DND-41 (cell line): ENCODE measurements around the gene CELSR1.

Experiments used
- ATAC-seq: fragments of 200-7000 bp; cut with Tn5 transposase; 3 replicates; pipeline ENCODE4 v1.9.1; 2021; ENCODE audit warnings: low read depth; ENCODE audit not compliant: insufficient read depth
- DNase-seq: peaks from one replicate; pipeline ENCODE4 v3.0.0-alpha.2; 2020
- H2AFZ ChIP-seq: 2 replicates; pipeline ENCODE4 v1.6.0; 2012; ENCODE audit warnings: low read depth, low read length
- H3K27ac ChIP-seq: 2 replicates; pipeline ENCODE4 v1.5.1; 2012; ENCODE audit warnings: low read length, inconsistent platforms
- H3K27me3 ChIP-seq: fragments of 200-600 bp; sonication (generic); 2 replicates; pipeline ENCODE4 v1.6.0; 2012; ENCODE audit warnings: low read length, mild to moderate bottlenecking, inconsistent platforms; ENCODE audit not compliant: insufficient read depth, poor library complexity
- H3K36me3 ChIP-seq: 2 replicates; pipeline ENCODE4 v1.5.1; 2012; ENCODE audit warnings: low read length, inconsistent platforms; ENCODE audit not compliant: insufficient read depth
- H3K4me1 ChIP-seq: 2 replicates; pipeline ENCODE4 v1.5.1; 2012; ENCODE audit warnings: mild to moderate bottlenecking, low read length; ENCODE audit not compliant: insufficient read depth
- H3K4me2 ChIP-seq: 2 replicates; pipeline ENCODE4 v1.6.0; 2012; ENCODE audit warnings: mild to moderate bottlenecking, moderate library complexity, low read length, inconsistent platforms; ENCODE audit not compliant: insufficient read depth
- H3K4me3 ChIP-seq, 2 experiments: fragments of 200-600 bp in 1 of 2; shearing (Covaris generic) in 1 of 2; 2 replicates each; pipeline ENCODE4 v1.5.1; 2012 to 2016; ENCODE audit warnings: inconsistent platforms in 2 of 2, low read length in 2 of 2, mild to moderate bottlenecking in 2 of 2, low read depth in 1 of 2, moderate library complexity in 1 of 2
- H3K79me2 ChIP-seq: 2 replicates; pipeline ENCODE4 v1.6.0; 2012; ENCODE audit warnings: low read length, inconsistent platforms; ENCODE audit not compliant: insufficient read depth
- H3K9ac ChIP-seq: 2 replicates; pipeline ENCODE4 v1.6.0; 2012; ENCODE audit warnings: low read depth, mild to moderate bottlenecking, inconsistent platforms, low read length, moderate library complexity
- H3K9me3 ChIP-seq: 2 replicates; pipeline ENCODE4 v1.5.1; 2012; ENCODE audit warnings: low read length, moderate library complexity, mild to moderate bottlenecking, inconsistent platforms; ENCODE audit not compliant: insufficient read depth, severe bottlenecking
- H4K20me1 ChIP-seq: 2 replicates; pipeline ENCODE4 v1.6.0; 2012; ENCODE audit warnings: low read length; ENCODE audit not compliant: insufficient read depth
- CTCF ChIP-seq: IDR thresholded peaks from 2 replicates; pipeline ENCODE4 v1.5.1; 2012; ENCODE audit warnings: borderline replicate concordance, low read length, moderate library complexity, mild to moderate bottlenecking; ENCODE audit not compliant: poor library complexity, severe bottlenecking; ENCODE audit errors: extremely low read depth
- EZH2 ChIP-seq: IDR thresholded peaks from 3 replicates; pipeline ENCODE4 v1.6.1; 2012; ENCODE audit warnings: borderline replicate concordance, low read depth, mild to moderate bottlenecking, moderate library complexity, low read length, inconsistent platforms; ENCODE audit not compliant: severe bottlenecking

CELSR1 gene

GRCh38 chr22:46509416-46510089, 27.9 kb downstream of the CELSR1 start:
- DNase-seq (no peak), ATAC-seq (no peak)
- Histone ChIP-seq H3K27me3 (no peaks in the 10 kb centered on the region), H3K4me1 (no peaks in the 10 kb centered on the region), H3K4me3 (no peak overlapping the region), H3K79me2 (no peaks in the 10 kb centered on the region), H3K36me3 (no peaks in the 10 kb centered on the region), H4K20me1 (no peaks in the 10 kb centered on the region), H3K4me2 (no peak overlapping the region), H3K27ac (no peak overlapping the region), H3K9ac (no peak overlapping the region), H2AFZ (no peak overlapping the region), H3K9me3 (no peaks in the 10 kb centered on the region)
- TF ChIP-seq CTCF (no peak), EZH2 (no peak)

- Histone ChIP-seq H3K4me1 (no peaks in the 10 kb centered on the region), H3K9me3 (no peaks in the 10 kb centered on the region), H3K9ac (no peak overlapping the region), H3K27me3 (no peaks in the 10 kb centered on the region), H2AFZ (no peak overlapping the region), H3K27ac (no peak overlapping the region), H4K20me1 (no peaks in the 10 kb centered on the region), H3K4me3 (no peak overlapping the region), H3K4me2 (no peak overlapping the region), H3K79me2 (no peaks in the 10 kb centered on the region), H3K36me3 (no peaks in the 10 kb centered on the region)
- ATAC-seq (no peak), DNase-seq (no peak)
- TF ChIP-seq CTCF (no peak), EZH2 (no peak)
Observed at GRCh38 chr22:46508491-46508999, 28.9 kb downstream of the CELSR1 start.

GRCh38 chr22:46507451-46508425, 29.7 kb downstream of the CELSR1 start:
- Histone ChIP-seq H2AFZ (no peak overlapping the region), H3K79me2 (no peaks in the 10 kb centered on the region), H3K4me3 (no peak overlapping the region), H3K27ac (no peak overlapping the region), H3K4me1 (no peaks in the 10 kb centered on the region), H3K4me2 (no peak overlapping the region), H3K36me3 (no peaks in the 10 kb centered on the region), H3K9me3 (no peaks in the 10 kb centered on the region), H4K20me1 (0 out of 2 replicates have a peak, but pooled peaks cover 1% of the 10 kb centered on the region), H3K27me3 (no peaks in the 10 kb centered on the region), H3K9ac (no peak overlapping the region)
- no peak for TF ChIP-seq CTCF
- TF ChIP-seq EZH2 = no peak
- DNase-seq (no peak), ATAC-seq (no peak)
